Measurements from ENCODE around the gene SASH1. TPM values are rescaled to one million over a fixed set of nuclear protein-coding genes. Genes with fewer than 3 reads are reported as not detected.

The SASH1 gene
- total RNA-seq, 1 experiment from 2014 or later: 11.7 TPM

DNA sequence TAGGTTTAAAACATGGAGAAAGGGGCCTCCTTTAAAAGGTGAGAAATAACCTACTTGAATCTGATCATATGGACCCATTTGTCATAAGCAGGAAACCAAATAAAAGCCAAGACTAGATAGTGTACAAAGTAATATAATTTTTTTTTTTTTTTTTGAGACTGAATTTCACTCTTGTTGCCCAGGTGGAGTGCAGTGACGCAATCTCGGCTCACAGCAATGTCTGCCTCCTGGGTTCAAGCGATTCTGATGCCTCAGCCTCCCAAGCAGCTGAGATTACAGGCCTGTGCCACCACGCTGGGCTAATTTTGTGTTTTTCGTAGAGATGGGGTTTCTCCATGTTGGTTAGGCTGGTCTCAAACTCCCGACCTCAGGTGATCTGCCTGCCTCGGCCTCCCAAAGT lies 89.2 kb downstream of the SASH1 start:
- no peak overlapping the region for H3K27ac ChIP-seq (ENCODE audit: low read depth, low read length)
- H3K9me3 ChIP-seq (ENCODE audit: control insufficient read depth in 1 of 2, insufficient read depth in 1 of 2, low read depth in 1 of 2, low read length in 2 of 2): no peaks in the 10 kb centered on the region
- BruUV-seq (replicated peaks): no TSS peak
- H4K20me1 ChIP-seq (ENCODE audit: insufficient read depth): no peaks in the 10 kb centered on the region
- no peaks in the 10 kb centered on the region for H3K4me1 ChIP-seq (ENCODE audit: control insufficient read depth in 1 of 2, insufficient read depth in 2 of 2, low read length in 2 of 2)
- ATAC-seq: no peak
- no peaks in the 10 kb centered on the region for H3K36me3 ChIP-seq (ENCODE audit: control insufficient read depth in 1 of 2, insufficient read depth in 2 of 2, low read length in 2 of 2)
- ChIA-PET POLR2A (no interaction called here), CTCF (no interaction called here), RAD21 (ENCODE audit: low non-redundant PET in 1 of 2, low total read pairs in 2 of 2, uncharacterized antibody in 2 of 2, unreplicated experiment in 2 of 2) (no interaction called here)
- no peak overlapping the region for H3K9ac ChIP-seq (ENCODE audit: low read length)
- H3K4me2 ChIP-seq (ENCODE audit: low read length): no peak overlapping the region
- no peaks in the 10 kb centered on the region for H3K9me2 ChIP-seq (ENCODE audit: insufficient read depth)
- no peak for TF ChIP-seq JUND (IDR thresholded peaks at IDR 0.05)
- TF ChIP-seq FOSL1 (IDR thresholded peaks at IDR 0.05; ENCODE audit: low read depth): no peak
- no peak for TF ChIP-seq SP1 (IDR thresholded peaks at IDR 0.05; ENCODE audit: low read depth)
- TF ChIP-seq, protein P1, sequence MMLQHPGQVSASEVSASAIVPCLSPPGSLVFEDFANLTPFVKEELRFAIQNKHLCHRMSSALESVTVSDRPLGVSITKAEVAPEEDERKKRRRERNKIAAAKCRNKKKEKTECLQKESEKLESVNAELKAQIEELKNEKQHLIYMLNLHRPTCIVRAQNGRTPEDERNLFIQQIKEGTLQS (IDR thresholded peaks at IDR 0.05): no peak
- no peak for TF ChIP-seq EGR1 (IDR thresholded peaks at IDR 0.05; ENCODE audit: low read depth)
- TF ChIP-seq YY1 (IDR thresholded peaks at IDR 0.05; ENCODE audit: extremely low read depth, insufficient replicate concordance, low read depth, low read length): no peak
- TF ChIP-seq ELF1 (IDR thresholded peaks at IDR 0.05; ENCODE audit: borderline replicate concordance, low read depth): no peak
- TF ChIP-seq POLR2AphosphoS5 (IDR thresholded peaks at IDR 0.05; ENCODE audit: low read depth, low read length): no peak
- no peak for TF ChIP-seq EZH2 (IDR thresholded peaks at IDR 0.05)
- TF ChIP-seq POLR2A (IDR thresholded peaks at IDR 0.05; ENCODE audit: borderline replicate concordance, extremely low read depth, insufficient read depth, insufficient read length): no peak
- no peak for TF ChIP-seq ZNF274 (IDR thresholded peaks at IDR 0.05; ENCODE audit: low read depth, low read length)
- no peak for TF ChIP-seq ZFX (IDR thresholded peaks at IDR 0.05)
- TF ChIP-seq SIN3A (IDR thresholded peaks at IDR 0.05; ENCODE audit: low read depth): no peak
- no peak for TF ChIP-seq MAX (IDR thresholded peaks at IDR 0.05)
- H2AFZ ChIP-seq (ENCODE audit: low read depth, low read length, poor library complexity, severe bottlenecking): no peak overlapping the region
- intact Hi-C loops (cut with micrococcal nuclease): no loop called here
- no peaks in the 10 kb centered on the region for H3K79me2 ChIP-seq (ENCODE audit: insufficient read depth, low read length)
- no peaks in the 10 kb centered on the region for H3K27me3 ChIP-seq (ENCODE audit: insufficient read depth, low read length)
- no peak overlapping the region for H3K4me3 ChIP-seq (replicated peaks in 1 of 2; ENCODE audit: low read depth in 1 of 2, low read length in 2 of 2)
- DNase-seq (ENCODE audit: low read depth, low spot score): no peak
